GM12878 (cell line): ENCODE measurements around the gene NRN1L. TPM values are rescaled to one million over a fixed set of nuclear protein-coding genes. Genes with fewer than 3 reads are reported as not detected.

Source experiments
- BHLHE40 ChIP-seq, 2 experiments: fragments of 450-650 bp in 1 of 2; IDR thresholded peaks; 2 replicates each; pipeline ENCODE4 v1.6.1; 2011 to 2017; ENCODE audit warnings: low read depth in 2 of 2, borderline replicate concordance in 1 of 2, improper control_type of control experiment in 1 of 2, low read length in 1 of 2, mild to moderate bottlenecking in 1 of 2
- CHD1 ChIP-seq: IDR thresholded peaks from 2 replicates; pipeline ENCODE4 v1.6.1; 2012; ENCODE audit warnings: low read depth, low read length, improper control_type of control experiment
- HCFC1 ChIP-seq: fragments of 150-350 bp; IDR thresholded peaks from 2 replicates; pipeline ENCODE4 v1.6.1; 2014; ENCODE audit warnings: low read length
- HDGF ChIP-seq: fragments of 450-650 bp; IDR thresholded peaks from 2 replicates; pipeline ENCODE4 v1.6.1; 2016; ENCODE audit warnings: antibody characterized with exemption
- IRF4 ChIP-seq: IDR thresholded peaks from 2 replicates; pipeline ENCODE4 v1.6.1; 2011; ENCODE audit warnings: low read depth, low read length
- KLF5 ChIP-seq: fragments of 450-650 bp; IDR thresholded peaks from 2 replicates; pipeline ENCODE4 v1.6.1; 2014; ENCODE audit warnings: mild to moderate bottlenecking; ENCODE audit not compliant: partially characterized antibody
- LARP7 ChIP-seq: fragments of 450-650 bp; IDR thresholded peaks from 2 replicates; pipeline ENCODE4 v1.6.1; 2017; ENCODE audit warnings: mild to moderate bottlenecking
- MXI1 ChIP-seq: fragments of 150-350 bp; IDR thresholded peaks from 2 replicates; pipeline ENCODE4 v1.6.1; 2011; ENCODE audit warnings: low read depth, mild to moderate bottlenecking, inconsistent platforms, low read length, improper control_type of control experiment
- RAD21 ChIP-seq: IDR thresholded peaks from 2 replicates; pipeline ENCODE4 v1.6.1; 2011; ENCODE audit warnings: mild to moderate bottlenecking, low read depth, low read length, moderate library complexity; ENCODE audit not compliant: insufficient read depth
- SIN3A ChIP-seq: IDR thresholded peaks from 2 replicates; pipeline ENCODE4 v1.6.1; 2012; ENCODE audit warnings: low read depth, low read length, improper control_type of control experiment
- SMC3 ChIP-seq: IDR thresholded peaks from 2 replicates; pipeline ENCODE4 v1.6.1; 2011; ENCODE audit warnings: low read length, improper control_type of control experiment, borderline replicate concordance
- SP1 ChIP-seq: IDR thresholded peaks from one replicate; pipeline ENCODE4 v1.6.1; 2011; ENCODE audit warnings: low read depth, low read length
- SUPT20H ChIP-seq: IDR thresholded peaks from 2 replicates; pipeline ENCODE4 v1.6.1; 2011; ENCODE audit warnings: low read depth, mild to moderate bottlenecking, low read length, moderate library complexity, borderline replicate concordance; ENCODE audit not compliant: control insufficient read depth
- TCF12 ChIP-seq: IDR thresholded peaks from 2 replicates; pipeline ENCODE4 v1.6.1; 2011; ENCODE audit warnings: low read depth, mild to moderate bottlenecking, low read length
- ZNF217 ChIP-seq: fragments of 450-650 bp; IDR thresholded peaks from 2 replicates; pipeline ENCODE4 v1.6.1; 2017; ENCODE audit warnings: antibody characterized with exemption, mild to moderate bottlenecking
- polyA plus RNA-seq, 11 experiments: library from polyadenylated mRNA; depleted of rRNA in 4 of 11; unstranded in 6 of 11; stranded (reverse) in 5 of 11; fragments of >200 nt; fragmentation: Nextera tagmentation in 4 of 11; fragmentation: Illumina TruSeq in 1 of 11; extraction: Ambion mirVana in 4 of 11; extraction: Trizol in 1 of 11; gene quantifications; 1 replicate in 1 of 11; 2 replicates in 10 of 11; pipeline versions ENCODE4 v1.2.1 to v1.2.3, GENCODE V29; 2011 to 2016; ENCODE audit warnings: inconsistent platforms in 2 of 11, missing spikeins in 2 of 11, low read depth in 1 of 11
- total RNA-seq, 4 experiments: library from RNA; depleted of rRNA in 3 of 4; stranded (reverse); fragments of >200 nt in 3 of 4; fragmentation: Illumina TruSeq in 1 of 4; extraction: Trizol in 1 of 4; gene quantifications; 2 replicates each; pipeline versions ENCODE4 v1.2.1 to v1.2.3, GENCODE V29; 2013 to 2021
- TF ChIP-seq, protein P1 (sequence below), 3 experiments: IDR thresholded peaks in 2 of 3; conservative IDR thresholded peaks in 1 of 3; 2 replicates each; pipeline ENCODE4 v1.5.1; 2011; ENCODE audit warnings: low read depth in 3 of 3, low read length in 3 of 3, mild to moderate bottlenecking in 3 of 3, control low read depth in 2 of 3, moderate library complexity in 2 of 3, inconsistent platforms in 1 of 3, mixed read lengths in 1 of 3; ENCODE audit not compliant: control insufficient read depth in 2 of 3, insufficient read depth in 1 of 3; ENCODE audit errors: extremely low read depth in 1 of 3
- TF ChIP-seq, protein P2 (sequence below): fragments of 450-650 bp; IDR thresholded peaks from 2 replicates; pipeline ENCODE4 v1.6.1; 2017; ENCODE audit warnings: antibody characterized with exemption, mild to moderate bottlenecking, moderate library complexity
- TF ChIP-seq, protein P3 (sequence below): fragments of 150-350 bp; IDR thresholded peaks from 2 replicates; pipeline ENCODE4 v1.6.1; 2014; ENCODE audit warnings: mild to moderate bottlenecking, low read depth, low read length

NRN1L gene
- total and polyA plus RNA-seq, 10 of the 15 experiments (the other 5 are each of a cell fraction or from before 2014, with no cell fraction given), result 0.11 to 0.99 (median 0.28) TPM; not detected in 3

DNA sequence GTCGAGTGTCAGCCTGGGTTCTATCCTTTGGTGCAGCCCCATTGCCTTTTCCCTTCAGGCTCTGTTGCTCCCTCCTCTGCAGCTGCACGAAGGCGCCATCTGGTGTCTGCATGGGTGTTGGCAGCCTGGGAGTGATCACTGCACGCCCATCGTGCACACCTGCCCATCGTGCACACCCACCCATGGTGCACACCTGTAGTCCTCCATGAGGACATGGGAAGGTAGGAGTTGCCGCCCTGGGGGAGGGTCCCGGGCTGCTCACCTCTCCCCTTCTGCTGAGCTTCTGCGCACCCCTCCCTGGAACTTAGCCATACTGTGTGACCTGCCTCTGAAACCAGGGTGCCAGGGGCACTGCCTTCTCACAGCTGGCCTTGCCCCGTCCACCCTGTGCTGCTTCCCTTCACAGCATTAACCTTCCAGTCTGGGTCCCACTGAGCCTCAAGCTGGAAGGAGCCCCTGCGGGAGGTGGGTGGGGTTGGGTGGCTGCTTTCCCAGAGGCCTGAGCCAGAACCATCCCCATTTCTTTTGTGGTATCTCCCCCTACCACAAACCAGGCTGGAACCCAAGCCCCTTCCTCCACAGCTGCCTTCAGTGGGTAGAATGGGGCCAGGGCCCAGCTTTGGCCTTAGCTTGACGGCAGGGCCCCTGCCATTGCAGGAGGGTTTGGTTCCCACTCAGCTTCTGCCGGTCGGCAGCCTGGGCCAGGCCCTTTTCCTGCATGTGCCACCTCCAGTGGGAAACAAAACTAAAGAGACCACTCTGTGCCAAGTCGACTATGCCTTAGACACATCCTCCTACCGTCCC, 44.1 kb downstream of the NRN1L start (continued):
- TF ChIP-seq, protein P1, sequence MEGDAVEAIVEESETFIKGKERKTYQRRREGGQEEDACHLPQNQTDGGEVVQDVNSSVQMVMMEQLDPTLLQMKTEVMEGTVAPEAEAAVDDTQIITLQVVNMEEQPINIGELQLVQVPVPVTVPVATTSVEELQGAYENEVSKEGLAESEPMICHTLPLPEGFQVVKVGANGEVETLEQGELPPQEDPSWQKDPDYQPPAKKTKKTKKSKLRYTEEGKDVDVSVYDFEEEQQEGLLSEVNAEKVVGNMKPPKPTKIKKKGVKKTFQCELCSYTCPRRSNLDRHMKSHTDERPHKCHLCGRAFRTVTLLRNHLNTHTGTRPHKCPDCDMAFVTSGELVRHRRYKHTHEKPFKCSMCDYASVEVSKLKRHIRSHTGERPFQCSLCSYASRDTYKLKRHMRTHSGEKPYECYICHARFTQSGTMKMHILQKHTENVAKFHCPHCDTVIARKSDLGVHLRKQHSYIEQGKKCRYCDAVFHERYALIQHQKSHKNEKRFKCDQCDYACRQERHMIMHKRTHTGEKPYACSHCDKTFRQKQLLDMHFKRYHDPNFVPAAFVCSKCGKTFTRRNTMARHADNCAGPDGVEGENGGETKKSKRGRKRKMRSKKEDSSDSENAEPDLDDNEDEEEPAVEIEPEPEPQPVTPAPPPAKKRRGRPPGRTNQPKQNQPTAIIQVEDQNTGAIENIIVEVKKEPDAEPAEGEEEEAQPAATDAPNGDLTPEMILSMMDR (IDR thresholded peaks at IDR 0.05 in 2 of 3, conservative IDR thresholded peaks at IDR 0.05 in 1 of 3; ENCODE audit: control insufficient read depth in 2 of 3, extremely low read depth in 1 of 3, insufficient read depth in 1 of 3, low read depth in 3 of 3, low read length in 3 of 3), result peak; percentile 93 to 98 (median 96)
- TF ChIP-seq SP1 (no peak), MXI1 (no peak), KLF5 (no peak), ZNF217 (no peak), SMC3 (peak; percentile 89), LARP7 (peak; percentile 48; the same call in 1 of the 2 replicates), TCF12 (peak; percentile 30; the same call in 1 of the 2 replicates), HCFC1 (0 out of 2 replicates have a peak, but pooled peaks have one; percentile 24), SIN3A (no peak), BHLHE40 (IDR thresholded peaks at IDR 0.05; ENCODE audit: borderline replicate concordance in 1 of 2, low read depth in 2 of 2, low read length in 1 of 2) (peak; percentile 19 to 43; a peak in 1 of 4 replicates), SUPT20H (no peak), CHD1 (no peak), IRF4 (0 out of 2 replicates have a peak, but pooled peaks have one; percentile 13), HDGF (peak; percentile 87; the same call in 1 of the 2 replicates), RAD21 (peak; percentile 88)
- TF ChIP-seq, protein P2, sequence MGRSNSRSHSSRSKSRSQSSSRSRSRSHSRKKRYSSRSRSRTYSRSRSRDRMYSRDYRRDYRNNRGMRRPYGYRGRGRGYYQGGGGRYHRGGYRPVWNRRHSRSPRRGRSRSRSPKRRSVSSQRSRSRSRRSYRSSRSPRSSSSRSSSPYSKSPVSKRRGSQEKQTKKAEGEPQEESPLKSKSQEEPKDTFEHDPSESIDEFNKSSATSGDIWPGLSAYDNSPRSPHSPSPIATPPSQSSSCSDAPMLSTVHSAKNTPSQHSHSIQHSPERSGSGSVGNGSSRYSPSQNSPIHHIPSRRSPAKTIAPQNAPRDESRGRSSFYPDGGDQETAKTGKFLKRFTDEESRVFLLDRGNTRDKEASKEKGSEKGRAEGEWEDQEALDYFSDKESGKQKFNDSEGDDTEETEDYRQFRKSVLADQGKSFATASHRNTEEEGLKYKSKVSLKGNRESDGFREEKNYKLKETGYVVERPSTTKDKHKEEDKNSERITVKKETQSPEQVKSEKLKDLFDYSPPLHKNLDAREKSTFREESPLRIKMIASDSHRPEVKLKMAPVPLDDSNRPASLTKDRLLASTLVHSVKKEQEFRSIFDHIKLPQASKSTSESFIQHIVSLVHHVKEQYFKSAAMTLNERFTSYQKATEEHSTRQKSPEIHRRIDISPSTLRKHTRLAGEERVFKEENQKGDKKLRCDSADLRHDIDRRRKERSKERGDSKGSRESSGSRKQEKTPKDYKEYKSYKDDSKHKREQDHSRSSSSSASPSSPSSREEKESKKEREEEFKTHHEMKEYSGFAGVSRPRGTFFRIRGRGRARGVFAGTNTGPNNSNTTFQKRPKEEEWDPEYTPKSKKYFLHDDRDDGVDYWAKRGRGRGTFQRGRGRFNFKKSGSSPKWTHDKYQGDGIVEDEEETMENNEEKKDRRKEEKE, result no peak
- TF ChIP-seq, protein P3, sequence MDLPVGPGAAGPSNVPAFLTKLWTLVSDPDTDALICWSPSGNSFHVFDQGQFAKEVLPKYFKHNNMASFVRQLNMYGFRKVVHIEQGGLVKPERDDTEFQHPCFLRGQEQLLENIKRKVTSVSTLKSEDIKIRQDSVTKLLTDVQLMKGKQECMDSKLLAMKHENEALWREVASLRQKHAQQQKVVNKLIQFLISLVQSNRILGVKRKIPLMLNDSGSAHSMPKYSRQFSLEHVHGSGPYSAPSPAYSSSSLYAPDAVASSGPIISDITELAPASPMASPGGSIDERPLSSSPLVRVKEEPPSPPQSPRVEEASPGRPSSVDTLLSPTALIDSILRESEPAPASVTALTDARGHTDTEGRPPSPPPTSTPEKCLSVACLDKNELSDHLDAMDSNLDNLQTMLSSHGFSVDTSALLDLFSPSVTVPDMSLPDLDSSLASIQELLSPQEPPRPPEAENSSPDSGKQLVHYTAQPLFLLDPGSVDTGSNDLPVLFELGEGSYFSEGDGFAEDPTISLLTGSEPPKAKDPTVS, result no peak
